ENCODE measurements around the gene TMEM181.

- TF ChIP-seq ZNF274 (IDR thresholded peaks at IDR 0.05; ENCODE audit: low read depth, low read length) (no peak), YY1 (IDR thresholded peaks at IDR 0.05; ENCODE audit: insufficient read depth, insufficient read length) (no peak)
Measured at GRCh38 chr6:158521759-158522158, 38.1 kb upstream of the TMEM181 start.

Data from NT2/D1 (cell line).